MCF 10A (cell line): ENCODE measurements around the gene SRP9. TPM values are rescaled to one million over a fixed set of nuclear protein-coding genes. Genes with fewer than 3 reads are reported as not detected.
A peak's percentile ranks its signal among the peaks of the same experiment; 100 is the strongest.

ENCODE experiments used
- BruUV-seq: library from RNA; stranded (reverse); fragments of 400-500 nt; replicated peaks from 2 replicates; lab custom pipeline; 2021; lab: Mats Ljungman, UMichigan
- CTCF ChIA-PET: fragments of 300-600 bp; sonication (Branson Sonifier 250); formaldehyde crosslinking; extraction: SDS; loops from one replicate; lab custom pipeline; 2021; ENCODE audit warnings: antibody characterized with exemption, inconsistent platforms; lab: Yijun Ruan, JAX
- POLR2A ChIA-PET: fragments of 300-600, 350-650 bp; sonication (Branson Sonifier 250); formaldehyde crosslinking; extraction: SDS; loops from one replicate; lab custom pipeline; 2020; ENCODE audit warnings: antibody characterized with exemption, inconsistent platforms; lab: Yijun Ruan, JAX
- DNase-seq: peaks from one replicate; pipeline ENCODE4 v3.0.0-alpha.2; 2018; ENCODE audit not compliant: unreplicated experiment
- H3K27ac Mint-ChIP-seq: one replicate; pipeline ENCODE4 v1.8.0; 2022; ENCODE audit warnings: mild to moderate bottlenecking, low read depth, mixed read lengths; ENCODE audit not compliant: unreplicated experiment
- H3K27me3 Mint-ChIP-seq: one replicate; pipeline ENCODE4 v1.8.0; 2022; ENCODE audit warnings: mixed read lengths; ENCODE audit not compliant: insufficient read depth, unreplicated experiment
- H3K36me3 Mint-ChIP-seq: one replicate; pipeline ENCODE4 v1.8.0; 2022; ENCODE audit warnings: mild to moderate bottlenecking, moderate library complexity, mixed read lengths; ENCODE audit not compliant: insufficient read depth, unreplicated experiment
- H3K4me1 Mint-ChIP-seq: one replicate; pipeline ENCODE4 v1.8.0; 2022; ENCODE audit warnings: mixed read lengths; ENCODE audit not compliant: insufficient read depth, unreplicated experiment
- H3K4me3 Mint-ChIP-seq: one replicate; pipeline ENCODE4 v1.8.0; 2022; ENCODE audit warnings: mild to moderate bottlenecking, moderate library complexity, mixed read lengths; ENCODE audit not compliant: unreplicated experiment
- H3K9me3 Mint-ChIP-seq: one replicate; pipeline ENCODE4 v1.8.0; 2022; ENCODE audit warnings: mixed read lengths; ENCODE audit not compliant: unreplicated experiment
- intact Hi-C: fragments of 100-400 bp; cut with micrococcal nuclease; formaldehyde crosslinking; loops from 2 replicates; pipeline ENCODE4 v1.14.1; 2022
- total RNA-seq: library from RNA; stranded (reverse); gene quantifications from 2 replicates; pipeline ENCODE4 v1.2.3, GENCODE V29; 2022
- TF ChIP-seq, protein P1 (sequence below): fragments of 200-600 bp; IDR thresholded peaks from one replicate; pipeline ENCODE4 v1.8.0; 2022; ENCODE audit warnings: antibody characterized with exemption, mild to moderate bottlenecking; ENCODE audit not compliant: unreplicated experiment

Gene SRP9
- total RNA-seq, 1 experiment from 2014 or later, result 417 TPM

DNA sequence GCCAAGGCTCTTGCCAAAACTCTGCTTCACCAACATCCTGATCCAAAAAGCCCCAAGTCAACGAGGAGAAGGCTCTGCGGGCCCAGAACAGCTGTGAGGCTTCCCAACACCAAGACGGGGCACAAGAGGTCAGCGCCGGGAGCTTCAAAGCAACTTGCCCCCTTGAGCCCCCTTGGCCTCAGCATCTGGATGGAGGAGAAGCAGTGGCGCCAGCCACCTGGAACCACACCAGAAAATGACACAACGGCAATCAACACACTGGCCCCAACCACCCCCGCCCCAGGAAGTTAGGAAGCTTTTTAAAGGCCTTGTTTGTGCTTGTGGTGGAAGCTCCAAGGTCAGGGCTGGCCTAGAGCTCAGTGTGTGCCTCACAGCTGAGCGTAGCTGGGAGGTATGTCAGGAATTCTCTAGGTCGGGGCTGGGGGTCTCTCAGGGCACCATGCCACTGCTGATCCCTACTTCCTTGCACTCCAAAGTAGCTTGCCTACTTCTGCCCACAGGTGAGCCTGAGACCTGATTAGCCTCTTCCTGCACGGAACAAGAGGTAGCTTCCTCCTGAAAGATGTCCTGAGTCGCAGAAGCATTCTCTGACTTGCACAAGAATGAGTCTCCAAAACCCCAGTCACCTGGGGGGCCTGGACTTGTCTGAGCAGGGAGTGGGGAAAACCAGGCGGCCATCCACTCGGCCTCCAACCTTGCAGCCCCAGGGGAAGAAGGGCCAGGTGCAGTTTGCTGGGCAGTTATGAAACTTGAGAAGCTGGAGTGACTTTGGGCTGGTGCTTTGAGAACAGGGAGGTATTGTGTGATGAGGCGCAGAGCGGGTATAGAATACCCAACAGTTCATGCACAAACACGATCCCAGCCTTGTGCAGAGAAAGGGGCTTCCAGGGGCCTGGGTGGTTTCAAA is 9.7 kb upstream of the SRP9 start:
- DNase-seq, result peak; percentile 73
- CTCF ChIA-PET, result interaction anchor here (0.6 to 19.3 kb wide), 27 partner anchors 9 to 565 kb away, joined by 3 to 712 read pairs (median 6); partner anchors contain the start of gene SRP9
- peaks cover 40% of the 10 kb centered on the region for H3K4me1 Mint-ChIP-seq

GRCh38 chr1:225768662-225769426 is 8.8 kb upstream of the SRP9 start:
- Mint-ChIP-seq H3K27ac (peak overlapping the region; percentile 28), H3K36me3 (no peaks in the 10 kb centered on the region), H3K4me1 (peaks cover 37% of the 10 kb centered on the region), H3K9me3 (no peaks in the 10 kb centered on the region), H3K4me3 (no peak overlapping the region), H3K27me3 (no peaks in the 10 kb centered on the region)
- DNase-seq, result no peak
- ChIA-PET POLR2A (interaction anchor here (0.6 to 14.5 kb wide), 21 partner anchors 10 to 426 kb away, joined by 3 to 230 read pairs (median 4); partner anchors contain the start of genes ENAH and SRP9), CTCF (interaction anchor here (0.5 to 19.3 kb wide), 29 partner anchors 8 to 564 kb away, joined by 3 to 712 read pairs (median 6); partner anchors contain the start of genes EPHX1, PYCR2 and SRP9)
- intact Hi-C loops, result no loop called here
- no TSS peak for BruUV-seq
- TF ChIP-seq, protein P1, sequence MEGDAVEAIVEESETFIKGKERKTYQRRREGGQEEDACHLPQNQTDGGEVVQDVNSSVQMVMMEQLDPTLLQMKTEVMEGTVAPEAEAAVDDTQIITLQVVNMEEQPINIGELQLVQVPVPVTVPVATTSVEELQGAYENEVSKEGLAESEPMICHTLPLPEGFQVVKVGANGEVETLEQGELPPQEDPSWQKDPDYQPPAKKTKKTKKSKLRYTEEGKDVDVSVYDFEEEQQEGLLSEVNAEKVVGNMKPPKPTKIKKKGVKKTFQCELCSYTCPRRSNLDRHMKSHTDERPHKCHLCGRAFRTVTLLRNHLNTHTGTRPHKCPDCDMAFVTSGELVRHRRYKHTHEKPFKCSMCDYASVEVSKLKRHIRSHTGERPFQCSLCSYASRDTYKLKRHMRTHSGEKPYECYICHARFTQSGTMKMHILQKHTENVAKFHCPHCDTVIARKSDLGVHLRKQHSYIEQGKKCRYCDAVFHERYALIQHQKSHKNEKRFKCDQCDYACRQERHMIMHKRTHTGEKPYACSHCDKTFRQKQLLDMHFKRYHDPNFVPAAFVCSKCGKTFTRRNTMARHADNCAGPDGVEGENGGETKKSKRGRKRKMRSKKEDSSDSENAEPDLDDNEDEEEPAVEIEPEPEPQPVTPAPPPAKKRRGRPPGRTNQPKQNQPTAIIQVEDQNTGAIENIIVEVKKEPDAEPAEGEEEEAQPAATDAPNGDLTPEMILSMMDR, result no peak

More for the DNA sequence above, 9.7 kb upstream of the SRP9 start:
- TF ChIP-seq, protein P1, result no peak
- POLR2A ChIA-PET, result interaction anchor here (0.5 to 14.5 kb wide), 27 partner anchors 8 to 1438 kb away, joined by 3 to 230 read pairs (median 4); partner anchors contain the start of genes ENAH, NVL, SRP9 and TMEM63A
- no peaks in the 10 kb centered on the region for H3K36me3 Mint-ChIP-seq
- H3K9me3 Mint-ChIP-seq, result no peaks in the 10 kb centered on the region
- intact Hi-C loops, result no loop called here
- H3K27me3 Mint-ChIP-seq, result no peaks in the 10 kb centered on the region
- peak overlapping the region; percentile 78 for H3K27ac Mint-ChIP-seq
- no TSS peak for BruUV-seq
- peak overlapping the region; percentile 40 for H3K4me3 Mint-ChIP-seq

GRCh38 chr1:225769687-225770086 is 7.9 kb upstream of the SRP9 start:
- CTCF ChIA-PET, result interaction anchor here (0.6 to 19.3 kb wide), 35 partner anchors 7 to 325 kb away, joined by 3 to 712 read pairs (median 4); partner anchors contain the start of genes EPHX1, LEFTY1, PYCR2 and SRP9

More at GRCh38 chr1:225769687-225770086, 7.9 kb upstream of the SRP9 start:
- POLR2A ChIA-PET, result interaction anchor here (0.6 to 14.5 kb wide), 17 partner anchors 9 to 315 kb away, joined by 3 to 230 read pairs (median 3); partner anchors contain the start of genes ENAH and SRP9
- TF ChIP-seq, protein P1, result no peak
- Mint-ChIP-seq H3K4me3 (no peak overlapping the region), H3K9me3 (no peaks in the 10 kb centered on the region), H3K27ac (no peak overlapping the region), H3K4me1 (peaks cover 32% of the 10 kb centered on the region), H3K27me3 (no peaks in the 10 kb centered on the region), H3K36me3 (no peaks in the 10 kb centered on the region)
- DNase-seq, result no peak
- BruUV-seq, result no TSS peak
- intact Hi-C loops, result loop anchor here (5.0 kb wide), 1 partner anchor 67 kb away; no protein-coding TSS in a partner anchor
